Measurements from ENCODE around the gene MTCH1.
"Not testable (repeated sequence)": the region's sequence is repeated elsewhere in the genome, so short reads cannot be mapped to it uniquely, and the experiment has no call there.

GRCh38 chr6:36949076-36949475, 36.9 kb downstream of the MTCH1 start:
- TF ChIP-seq SUZ12 (IDR thresholded peaks at IDR 0.05); FOXM1 (IDR thresholded peaks at IDR 0.05; ENCODE audit: borderline replicate concordance); ELF4 (IDR thresholded peaks at IDR 0.05); ARNT (IDR thresholded peaks at IDR 0.05); HDGF (IDR thresholded peaks at IDR 0.05; ENCODE audit: borderline replicate concordance): not testable (repeated sequence)

Measured in HEK293T (cell line).